CD4-positive, alpha-beta T cell (primary cell): ENCODE results near the gene JARID2. TPM values are rescaled to one million over a fixed set of nuclear protein-coding genes. Genes with fewer than 3 reads are reported as not detected.

Experiments
- ATAC-seq: fragments of 200-7000 bp; cut with Tn5 transposase; one replicate; pipeline ENCODE4 v1.10.0; 2022; ENCODE audit warnings: mild to moderate bottlenecking; ENCODE audit not compliant: poor library complexity
- CTCF ChIA-PET: fragments of 350-600 bp; sonication (Branson Sonifier 250); formaldehyde crosslinking; loops from one replicate; lab custom pipeline; 2021; ENCODE audit warnings: antibody characterized with exemption, inconsistent platforms; lab: Charles Lee
- POLR2A ChIA-PET: fragments of 350-600 bp; sonication (Branson Sonifier 250); formaldehyde crosslinking; loops from one replicate; lab custom pipeline; 2021; ENCODE audit warnings: antibody characterized with exemption, inconsistent platforms; lab: Charles Lee
- DNase-seq, 14 experiments: peaks; one replicate each; pipeline ENCODE4 v3.0.0-alpha.2; 2013 to 2020; ENCODE audit warnings: mixed read lengths in 2 of 14
- H3K27ac ChIP-seq, 2 donors: one replicate each; pipeline versions ENCODE4 v1.5.1 to v1.7.0; 2013; ENCODE audit warnings: low read length in 2 of 2, low read depth in 1 of 2, mild to moderate bottlenecking in 1 of 2
- H3K27me3 ChIP-seq, 2 experiments: 1 replicate in 1 of 2; 2 replicates in 1 of 2; pipeline versions ENCODE4 v1.6.1 to v1.7.0; 2013; ENCODE audit warnings: low read length in 2 of 2, control low read depth in 1 of 2, mild to moderate bottlenecking in 1 of 2, moderate library complexity in 1 of 2; ENCODE audit not compliant: insufficient read depth in 2 of 2, control insufficient read depth in 1 of 2
- H3K36me3 ChIP-seq: one replicate; pipeline ENCODE4 v1.6.1; 2013; ENCODE audit warnings: low read length, control low read depth; ENCODE audit not compliant: insufficient read depth
- H3K4me1 ChIP-seq: one replicate; pipeline ENCODE4 v1.6.1; 2013; ENCODE audit warnings: low read length, control low read depth; ENCODE audit not compliant: insufficient read depth
- H3K4me3 ChIP-seq: one replicate; pipeline ENCODE4 v1.5.1; 2013; ENCODE audit warnings: mild to moderate bottlenecking, low read length, moderate library complexity
- H3K9me3 ChIP-seq, 2 experiments: 1 replicate in 1 of 2; 2 replicates in 1 of 2; pipeline versions ENCODE4 v1.6.1 to v1.7.0; 2013; ENCODE audit warnings: low read length in 2 of 2, mild to moderate bottlenecking in 2 of 2, control low read depth in 1 of 2, moderate library complexity in 1 of 2; ENCODE audit not compliant: control insufficient read depth in 1 of 2, insufficient read depth in 1 of 2
- H3K27ac Mint-ChIP-seq: one replicate; pipeline ENCODE4 v1.8.0; 2020; ENCODE audit warnings: mixed read lengths
- H3K27me3 Mint-ChIP-seq: one replicate; pipeline ENCODE4 v1.8.0; 2021; ENCODE audit warnings: mixed read lengths
- H3K36me3 Mint-ChIP-seq: one replicate; pipeline ENCODE4 v1.8.0; 2021; ENCODE audit warnings: low read depth, mixed read lengths
- H3K4me1 Mint-ChIP-seq: one replicate; pipeline ENCODE4 v1.8.0; 2021; ENCODE audit warnings: low read depth, mixed read lengths
- H3K4me3 Mint-ChIP-seq: one replicate; pipeline ENCODE4 v1.8.0; 2020; ENCODE audit warnings: mild to moderate bottlenecking, mixed read lengths
- H3K9me3 Mint-ChIP-seq: one replicate; pipeline ENCODE4 v1.8.0; 2020; ENCODE audit warnings: mixed read lengths
- intact Hi-C, 2 experiments: fragments of 100-400 bp; cut with DNase I in 1 of 2; cut with micrococcal nuclease in 1 of 2; formaldehyde crosslinking; loops; one replicate each; pipeline versions ENCODE4 v1.15.1 to v1.9.0; 2023 to 2025; cut with DNase I, micrococcal nuclease
- total RNA-seq, 174 experiments: library from RNA in 2 of 174; stranded (reverse) in 2 of 174; gene quantifications; one replicate each; pipeline ENCODE4 v1.2.3 and lab custom pipeline; 2021 to 2026
- TF ChIP-seq, protein P1 (sequence below): fragments of 200-600 bp; IDR thresholded peaks from one replicate; pipeline ENCODE4 v1.8.0; 2022; ENCODE audit warnings: antibody characterized with exemption, mild to moderate bottlenecking

The JARID2 gene
- total RNA-seq, 2 experiments from 2014 or later = 32.0 to 33.0 TPM

DNA sequence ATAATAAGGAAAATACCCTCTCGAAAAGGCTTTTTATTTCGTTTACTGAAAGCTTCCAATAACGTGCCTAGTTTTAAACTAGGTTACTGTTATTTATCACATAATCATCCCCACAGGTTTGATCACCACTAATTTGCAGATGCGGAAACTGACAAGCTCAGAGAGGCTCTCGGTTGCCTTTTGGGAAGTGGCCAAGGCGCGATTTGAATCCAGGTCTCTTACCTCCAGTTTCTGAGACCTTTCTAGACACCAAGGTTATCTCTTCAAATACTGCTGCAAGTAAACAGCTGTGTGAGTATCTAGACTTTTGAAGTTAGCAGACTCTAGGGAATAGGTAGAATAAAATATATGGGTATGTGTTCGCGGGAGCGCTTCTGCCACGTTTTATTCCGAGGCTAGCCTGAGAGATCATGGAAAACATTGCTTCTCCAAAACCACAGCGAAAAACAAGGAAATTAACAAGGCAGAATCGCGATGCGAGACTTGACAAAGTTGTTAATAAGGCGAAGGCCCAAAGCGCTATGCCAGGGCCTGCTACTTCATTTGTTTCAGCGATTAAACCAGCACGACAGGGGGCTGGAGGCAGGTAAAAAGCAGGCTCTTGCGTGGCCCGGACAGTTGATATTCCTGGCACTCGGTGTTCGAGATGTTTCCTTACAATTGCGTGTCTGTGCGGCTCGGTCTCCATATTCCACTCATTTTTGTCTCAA lies 1.8 kb upstream of the JARID2 start:
- CTCF ChIA-PET = no interaction called here

DNA sequence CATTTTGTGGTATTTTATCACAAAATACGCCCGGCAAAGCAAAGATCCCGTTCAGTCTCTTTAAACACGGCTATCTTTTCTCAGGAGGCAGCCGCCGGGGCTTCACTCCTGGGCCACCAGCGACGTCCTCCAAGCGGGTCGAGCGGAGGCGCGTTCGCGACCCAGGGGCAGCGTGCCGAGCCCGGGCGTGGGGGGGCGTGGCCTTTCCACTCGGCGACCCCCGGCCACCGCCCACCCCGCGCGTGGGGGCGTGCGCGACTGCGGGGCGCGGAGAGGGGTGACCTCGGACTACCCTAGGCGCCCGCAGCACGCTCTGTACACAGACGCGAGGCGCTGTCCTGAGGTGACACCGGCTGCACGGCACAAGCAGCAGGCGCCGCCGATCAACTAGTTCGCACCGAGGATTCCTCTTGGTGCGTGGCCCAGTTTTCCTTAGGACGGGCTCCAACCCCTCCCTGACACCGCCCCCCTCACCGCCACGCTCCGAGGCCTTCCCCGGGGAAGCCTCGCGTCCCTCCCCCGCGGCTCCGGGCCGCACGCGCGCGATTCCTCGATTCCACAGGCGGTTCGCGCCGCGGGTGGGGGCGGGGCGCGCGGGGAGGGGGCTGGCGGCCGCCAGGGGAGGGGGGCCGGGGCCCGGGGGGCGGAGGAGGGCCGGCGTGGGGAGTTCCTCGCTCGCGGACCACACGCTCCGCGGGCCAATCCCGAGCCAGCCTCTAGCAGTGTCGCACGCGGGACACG lies 1.1 kb upstream of the JARID2 start:
- peaks cover 21% of the 10 kb centered on the region for H3K4me1 ChIP-seq
- Mint-ChIP-seq H3K4me1 (peaks cover 16% of the 10 kb centered on the region), H3K27ac (peak overlapping the region; percentile 97), H3K27me3 (peaks cover 4% of the 10 kb centered on the region), H3K9me3 (no peaks in the 10 kb centered on the region), H3K36me3 (peaks cover 38% of the 10 kb centered on the region), H3K4me3 (peak overlapping the region; percentile 100)
- H3K36me3 ChIP-seq = no peaks in the 10 kb centered on the region
- DNase-seq (peak in 13 of 14 experiments; percentile 45 to 88 (median 59)), ATAC-seq (peak; percentile 21)
- TF ChIP-seq, protein P1, sequence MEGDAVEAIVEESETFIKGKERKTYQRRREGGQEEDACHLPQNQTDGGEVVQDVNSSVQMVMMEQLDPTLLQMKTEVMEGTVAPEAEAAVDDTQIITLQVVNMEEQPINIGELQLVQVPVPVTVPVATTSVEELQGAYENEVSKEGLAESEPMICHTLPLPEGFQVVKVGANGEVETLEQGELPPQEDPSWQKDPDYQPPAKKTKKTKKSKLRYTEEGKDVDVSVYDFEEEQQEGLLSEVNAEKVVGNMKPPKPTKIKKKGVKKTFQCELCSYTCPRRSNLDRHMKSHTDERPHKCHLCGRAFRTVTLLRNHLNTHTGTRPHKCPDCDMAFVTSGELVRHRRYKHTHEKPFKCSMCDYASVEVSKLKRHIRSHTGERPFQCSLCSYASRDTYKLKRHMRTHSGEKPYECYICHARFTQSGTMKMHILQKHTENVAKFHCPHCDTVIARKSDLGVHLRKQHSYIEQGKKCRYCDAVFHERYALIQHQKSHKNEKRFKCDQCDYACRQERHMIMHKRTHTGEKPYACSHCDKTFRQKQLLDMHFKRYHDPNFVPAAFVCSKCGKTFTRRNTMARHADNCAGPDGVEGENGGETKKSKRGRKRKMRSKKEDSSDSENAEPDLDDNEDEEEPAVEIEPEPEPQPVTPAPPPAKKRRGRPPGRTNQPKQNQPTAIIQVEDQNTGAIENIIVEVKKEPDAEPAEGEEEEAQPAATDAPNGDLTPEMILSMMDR = no peak
- H3K27me3 ChIP-seq = no peaks in the 10 kb centered on the region
- H3K4me3 ChIP-seq = peak overlapping the region; percentile 94
- ChIA-PET POLR2A (interaction anchor here (0.9 to 1.2 kb wide), 11 partner anchors 9 to 1670 kb away, joined by 3 to 6 read pairs (median 4); partner anchors contain the start of gene SIRT5), CTCF (no interaction called here)
- H3K9me3 ChIP-seq = no peaks in the 10 kb centered on the region
- intact Hi-C loops = loop anchor here (2.0 to 10.0 kb wide), 13 partner anchors 48 to 1670 kb away; partner anchors contain the start of genes CD83 (in 1 of the 2), DTNBP1 (in 1 of the 2) and SIRT5 (in 1 of the 2)
- peak overlapping the region in 1 of 2 donors; percentile 92 for H3K27ac ChIP-seq

More for the DNA sequence above, 1.8 kb upstream of the JARID2 start:
- DNase-seq (no peak), ATAC-seq (no peak)
- Mint-ChIP-seq H3K27ac (peak overlapping the region; percentile 97), H3K36me3 (peaks cover 34% of the 10 kb centered on the region), H3K27me3 (peaks cover 3% of the 10 kb centered on the region), H3K4me1 (peaks cover 9% of the 10 kb centered on the region), H3K9me3 (no peaks in the 10 kb centered on the region), H3K4me3 (peak overlapping the region; percentile 89)
- Histone ChIP-seq H3K4me3 (peak overlapping the region; percentile 94), H3K9me3 (no peaks in the 10 kb centered on the region), H3K27ac (no peak overlapping the region), H3K4me1 (peaks cover 15% of the 10 kb centered on the region), H3K36me3 (no peaks in the 10 kb centered on the region), H3K27me3 (no peaks in the 10 kb centered on the region)
- TF ChIP-seq, protein P1 = no peak
- intact Hi-C loops = loop anchor here (2.0 to 10.0 kb wide), 4 partner anchors 197 to 1669 kb away; partner anchors contain the start of genes DTNBP1 (in 1 of the 2) and SIRT5 (in 1 of the 2)
- POLR2A ChIA-PET = no interaction called here

DNA sequence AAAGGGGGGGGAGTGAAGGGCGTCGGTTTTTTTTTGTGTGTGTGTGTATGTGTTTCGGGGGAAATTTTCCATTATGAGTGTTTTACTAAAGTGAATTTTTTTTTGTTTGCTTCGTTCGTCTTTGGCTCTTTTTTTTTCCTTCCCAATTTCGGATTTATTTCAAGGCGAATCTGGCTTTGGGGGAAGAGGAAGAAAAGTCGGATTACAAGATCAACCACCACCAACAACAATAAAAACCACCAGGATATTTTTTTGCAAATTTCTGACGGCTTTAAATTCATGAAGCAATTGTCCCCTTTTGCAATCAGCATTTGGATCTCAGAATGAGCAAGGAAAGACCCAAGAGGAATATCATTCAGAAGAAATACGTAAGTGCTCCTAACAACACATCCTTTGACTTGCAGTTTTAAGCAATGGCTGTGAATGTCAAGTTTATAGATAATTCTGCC lies 372 bp downstream of the JARID2 start:
- ChIA-PET POLR2A (interaction anchor here (1.0 to 1.6 kb wide), 3 partner anchors 59 to 199 kb away, joined by 3 read pairs; no protein-coding TSS in a partner anchor), CTCF (no interaction called here)
- Histone ChIP-seq H3K4me1 (peaks cover 30% of the 10 kb centered on the region), H3K27ac (peak overlapping the region in 1 of 2 donors; percentile 92), H3K4me3 (peak overlapping the region; percentile 94), H3K27me3 (no peaks in the 10 kb centered on the region), H3K9me3 (no peaks in the 10 kb centered on the region), H3K36me3 (no peaks in the 10 kb centered on the region)
- intact Hi-C loops = loop anchor here (5.0 to 10.0 kb wide), 10 partner anchors 46 to 1129 kb away; partner anchors contain the start of genes CD83 (in 1 of the 2) and DTNBP1 (in 1 of the 2)
- no peaks in the 10 kb centered on the region for H3K9me3 Mint-ChIP-seq
- TF ChIP-seq, protein P1 = no peak
- peak overlapping the region; percentile 100 for H3K4me3 Mint-ChIP-seq
- H3K27ac Mint-ChIP-seq = peak overlapping the region; percentile 97
- H3K4me1 Mint-ChIP-seq = peaks cover 31% of the 10 kb centered on the region
- H3K27me3 Mint-ChIP-seq = peaks cover 4% of the 10 kb centered on the region
- DNase-seq = no peak
- no peak for ATAC-seq
- H3K36me3 Mint-ChIP-seq = peaks cover 38% of the 10 kb centered on the region
